Stomach (tissue), 4 donors: ENCODE results near the gene ECHDC1.

Experiments
- EP300 ChIP-seq: sonication (generic); formaldehyde crosslinking; IDR thresholded peaks from one replicate; pipeline ENCODE4 v1.6.1; 2017; ENCODE audit warnings: antibody characterized with exemption
- POLR2A ChIP-seq, 4 donors: fragments of 450-650 bp; IDR thresholded peaks; one replicate each; pipeline ENCODE4 v1.6.1; 2016; ENCODE audit warnings: antibody characterized with exemption in 4 of 4, control low read depth in 2 of 4, mild to moderate bottlenecking in 1 of 4, moderate library complexity in 1 of 4
- POLR2AphosphoS5 ChIP-seq, 3 donors: sonication (generic); formaldehyde crosslinking; IDR thresholded peaks; one replicate each; pipeline ENCODE4 v1.6.1; 2016; ENCODE audit warnings: antibody characterized with exemption in 3 of 3
- TF ChIP-seq, protein P1 (sequence below), 7 experiments: fragments of 450-650 bp in 4 of 7; fragments of 200-600 bp in 3 of 7; sonication (generic) in 3 of 7; IDR thresholded peaks; one replicate each; pipeline ENCODE4 v1.5.1; 2016 to 2019; ENCODE audit warnings: antibody characterized with exemption in 7 of 7, control low read depth in 2 of 7, mild to moderate bottlenecking in 1 of 7

DNA sequence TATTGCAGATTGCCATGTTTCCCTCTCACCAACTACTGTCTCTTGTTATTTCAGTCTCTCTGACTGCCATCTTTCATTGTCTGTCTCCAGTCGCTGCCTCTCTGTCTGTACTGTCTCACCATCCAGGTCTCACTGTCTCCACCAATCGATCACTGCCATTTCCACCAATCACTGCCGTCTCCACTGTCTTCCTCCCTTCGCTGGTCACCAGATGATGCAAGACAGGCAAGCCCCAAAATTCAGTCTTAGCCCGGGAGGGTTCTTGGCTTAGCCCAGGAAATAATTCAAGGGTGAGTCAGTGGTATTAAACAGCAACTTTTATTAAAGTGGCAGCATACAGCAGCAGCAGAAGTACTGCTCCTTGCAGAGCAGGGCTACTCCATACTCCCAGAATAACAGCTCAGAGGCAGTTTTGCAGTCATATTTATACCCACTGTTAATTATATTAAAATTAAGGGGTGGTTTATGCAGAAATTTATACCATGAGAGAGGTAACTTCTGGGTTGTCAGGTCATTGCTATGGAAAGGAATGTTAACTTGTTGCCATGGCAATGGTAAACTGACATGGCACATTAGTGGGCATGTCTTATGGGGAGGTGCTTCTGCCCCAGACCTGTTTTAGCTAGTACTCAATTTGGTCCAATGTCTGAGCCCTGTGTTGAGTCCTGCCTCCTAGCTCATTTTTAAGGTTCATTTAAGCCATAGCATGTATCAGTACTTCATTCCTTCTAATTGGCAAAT, 23.0 kb upstream of the ECHDC1 start:
- TF ChIP-seq, protein P1, sequence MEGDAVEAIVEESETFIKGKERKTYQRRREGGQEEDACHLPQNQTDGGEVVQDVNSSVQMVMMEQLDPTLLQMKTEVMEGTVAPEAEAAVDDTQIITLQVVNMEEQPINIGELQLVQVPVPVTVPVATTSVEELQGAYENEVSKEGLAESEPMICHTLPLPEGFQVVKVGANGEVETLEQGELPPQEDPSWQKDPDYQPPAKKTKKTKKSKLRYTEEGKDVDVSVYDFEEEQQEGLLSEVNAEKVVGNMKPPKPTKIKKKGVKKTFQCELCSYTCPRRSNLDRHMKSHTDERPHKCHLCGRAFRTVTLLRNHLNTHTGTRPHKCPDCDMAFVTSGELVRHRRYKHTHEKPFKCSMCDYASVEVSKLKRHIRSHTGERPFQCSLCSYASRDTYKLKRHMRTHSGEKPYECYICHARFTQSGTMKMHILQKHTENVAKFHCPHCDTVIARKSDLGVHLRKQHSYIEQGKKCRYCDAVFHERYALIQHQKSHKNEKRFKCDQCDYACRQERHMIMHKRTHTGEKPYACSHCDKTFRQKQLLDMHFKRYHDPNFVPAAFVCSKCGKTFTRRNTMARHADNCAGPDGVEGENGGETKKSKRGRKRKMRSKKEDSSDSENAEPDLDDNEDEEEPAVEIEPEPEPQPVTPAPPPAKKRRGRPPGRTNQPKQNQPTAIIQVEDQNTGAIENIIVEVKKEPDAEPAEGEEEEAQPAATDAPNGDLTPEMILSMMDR (IDR thresholded peaks at IDR 0.05), result no peak
- TF ChIP-seq EP300, result no peak
- TF ChIP-seq POLR2AphosphoS5 (IDR thresholded peaks at IDR 0.05), result peak in 1 of 3 donors; percentile 31
- no peak for TF ChIP-seq POLR2A (IDR thresholded peaks at IDR 0.05)
